Measurements from ENCODE around the gene COL24A1. TPM values are rescaled to one million over a fixed set of nuclear protein-coding genes. Genes with fewer than 3 reads are reported as not detected.

The COL24A1 gene
- polyA plus RNA-seq, 1 donor (not counting 4 experiments of a cell fraction or from before 2014, with no cell fraction given), result not detected

- H3K27ac ChIP-seq (ENCODE audit: control insufficient read depth, insufficient read depth, low read length), result no peak overlapping the region
- dilution Hi-C loops (cut with MboI; ENCODE audit: extremely low pct_ligation_motif_present, low sequenced_read_pairs), result no loop called here
- H3K27me3 ChIP-seq (ENCODE audit: control insufficient read depth, extremely low read depth, insufficient read depth, low read length), result no peaks in the 10 kb centered on the region
- FAIRE-seq, result no peak
- H3K9me3 ChIP-seq (ENCODE audit: control insufficient read depth, low read depth, low read length), result no peaks in the 10 kb centered on the region
- H3K4me1 ChIP-seq (ENCODE audit: control insufficient read depth, extremely low read depth, insufficient read depth, low read length), result no peaks in the 10 kb centered on the region
- H3K36me3 ChIP-seq (ENCODE audit: control insufficient read depth in 2 of 2, extremely low read depth in 1 of 2, insufficient read depth in 2 of 2, low read length in 2 of 2), result no peaks in the 10 kb centered on the region
- no peak for DNase-seq (ENCODE audit: low read depth, low spot score)
- no peak overlapping the region for H3K9ac ChIP-seq (ENCODE audit: control insufficient read depth, extremely low read depth, insufficient read depth, low read length)
- H2AFZ ChIP-seq (ENCODE audit: control insufficient read depth, low read length), result no peak overlapping the region
- H4K20me1 ChIP-seq (ENCODE audit: control insufficient read depth, extremely low read depth, insufficient read depth, low read length), result no peaks in the 10 kb centered on the region
- no peak overlapping the region for H3K4me3 ChIP-seq (ENCODE audit: control insufficient read depth in 2 of 3, extremely low read depth in 1 of 3, insufficient read depth in 2 of 3, low read depth in 1 of 3, low read length in 3 of 3)
- no peaks in the 10 kb centered on the region for H3K9me1 ChIP-seq (ENCODE audit: control insufficient read depth, extremely low read depth, insufficient read depth, low read length)
- no peak overlapping the region for H3K4me2 ChIP-seq (ENCODE audit: control insufficient read depth, extremely low read depth, insufficient read depth, low read depth, low read length)
- H3K79me2 ChIP-seq (ENCODE audit: control insufficient read depth, insufficient read depth, low read length), result no peaks in the 10 kb centered on the region
- TF ChIP-seq EZH2 (IDR thresholded peaks at IDR 0.05; ENCODE audit: low read length), result no peak
- no peak for TF ChIP-seq CTCF (optimal IDR thresholded peaks at IDR 0.05 in 1 of 3, IDR thresholded peaks at IDR 0.05 in 1 of 3, conservative IDR thresholded peaks at IDR 0.05 in 1 of 3; ENCODE audit: extremely low read depth in 1 of 3, insufficient read depth in 2 of 3, low read length in 3 of 3)
Observed at GRCh38 chr1:85943526-85943925, 213.0 kb downstream of the COL24A1 start.

DNA sequence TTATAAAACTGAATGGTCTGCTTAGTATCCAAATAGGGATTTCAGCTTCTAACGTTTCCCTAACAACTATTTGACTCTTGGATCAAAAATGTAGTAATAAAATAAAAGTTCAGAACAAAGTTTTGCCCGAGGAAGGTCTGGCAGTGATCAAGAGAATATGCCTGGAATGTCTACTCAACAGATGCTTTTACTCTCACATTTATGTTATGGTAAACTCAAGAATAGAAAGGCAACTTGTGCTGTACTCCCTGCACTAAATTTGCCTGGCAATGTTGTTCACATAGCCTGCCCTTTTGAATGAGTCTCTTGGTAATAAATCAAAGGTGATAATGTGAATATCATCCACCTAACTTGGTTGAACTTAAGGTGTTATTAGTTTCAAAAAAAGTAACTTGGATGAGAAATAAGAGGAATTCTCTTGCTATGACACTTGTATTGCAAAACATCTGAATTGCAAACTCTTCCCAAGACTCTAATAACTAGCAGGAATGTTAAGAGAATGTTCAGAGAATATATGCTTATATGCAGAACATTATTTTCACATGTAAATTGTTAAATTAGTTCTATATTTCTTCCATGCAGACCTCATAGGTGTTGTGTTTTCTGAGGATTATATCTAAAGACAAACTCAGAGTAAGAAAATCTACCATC lies 215.8 kb downstream of the COL24A1 start:
- no peak for DNase-seq (ENCODE audit: low read depth, low spot score)
- no peak overlapping the region for H3K27ac ChIP-seq (ENCODE audit: control insufficient read depth, insufficient read depth, low read length)
- H2AFZ ChIP-seq (ENCODE audit: control insufficient read depth, low read length), result no peak overlapping the region
- no peaks in the 10 kb centered on the region for H3K4me1 ChIP-seq (ENCODE audit: control insufficient read depth, extremely low read depth, insufficient read depth, low read length)
- no peaks in the 10 kb centered on the region for H4K20me1 ChIP-seq (ENCODE audit: control insufficient read depth, extremely low read depth, insufficient read depth, low read length)
- no peaks in the 10 kb centered on the region for H3K9me3 ChIP-seq (ENCODE audit: control insufficient read depth, low read depth, low read length)
- dilution Hi-C loops (cut with MboI; ENCODE audit: extremely low pct_ligation_motif_present, low sequenced_read_pairs), result no loop called here
- no peaks in the 10 kb centered on the region for H3K9me1 ChIP-seq (ENCODE audit: control insufficient read depth, extremely low read depth, insufficient read depth, low read length)
- no peaks in the 10 kb centered on the region for H3K36me3 ChIP-seq (ENCODE audit: control insufficient read depth in 2 of 2, extremely low read depth in 1 of 2, insufficient read depth in 2 of 2, low read length in 2 of 2)
- FAIRE-seq, result no peak
- TF ChIP-seq CTCF (optimal IDR thresholded peaks at IDR 0.05 in 1 of 3, IDR thresholded peaks at IDR 0.05 in 1 of 3, conservative IDR thresholded peaks at IDR 0.05 in 1 of 3; ENCODE audit: extremely low read depth in 1 of 3, insufficient read depth in 2 of 3, low read length in 3 of 3) (no peak), EZH2 (IDR thresholded peaks at IDR 0.05; ENCODE audit: low read length) (no peak)
- H3K4me3 ChIP-seq (ENCODE audit: control insufficient read depth in 2 of 3, extremely low read depth in 1 of 3, insufficient read depth in 2 of 3, low read depth in 1 of 3, low read length in 3 of 3), result no peak overlapping the region
- H3K79me2 ChIP-seq (ENCODE audit: control insufficient read depth, insufficient read depth, low read length), result no peaks in the 10 kb centered on the region
- H3K9ac ChIP-seq (ENCODE audit: control insufficient read depth, extremely low read depth, insufficient read depth, low read length), result no peak overlapping the region
- H3K4me2 ChIP-seq (ENCODE audit: control insufficient read depth, extremely low read depth, insufficient read depth, low read depth, low read length), result no peak overlapping the region
- H3K27me3 ChIP-seq (ENCODE audit: control insufficient read depth, extremely low read depth, insufficient read depth, low read length), result no peaks in the 10 kb centered on the region

Data from keratinocyte (primary cell).